ENCODE results near the gene PLEKHH3.
"Not testable (repeated sequence)": the region's sequence is repeated elsewhere in the genome, so short reads cannot be mapped to it uniquely, and the experiment has no call there.

- not testable (repeated sequence) for TF ChIP-seq POLR2A, CTCF (IDR thresholded peaks at IDR 0.05)
These were observed 16.9 kb downstream of the PLEKHH3 start for GRCh38 chr17:42659932-42660274.

All from body of pancreas (tissue), 4 donors.